ENCODE measurements around the gene TMEM63C.

- TF ChIP-seq EP300 (IDR thresholded peaks at IDR 0.05) (no peak), CTCF (IDR thresholded peaks at IDR 0.05) (no peak)
Measured at GRCh38 chr14:77231721-77232120, 50.1 kb downstream of the TMEM63C start.
